Measurements from ENCODE around the gene FERMT3. TPM values are rescaled to one million over a fixed set of nuclear protein-coding genes. Genes with fewer than 3 reads are reported as not detected.

FERMT3 gene
- total RNA-seq, 1 donor from 2014 or later: 0.53 TPM

DNA sequence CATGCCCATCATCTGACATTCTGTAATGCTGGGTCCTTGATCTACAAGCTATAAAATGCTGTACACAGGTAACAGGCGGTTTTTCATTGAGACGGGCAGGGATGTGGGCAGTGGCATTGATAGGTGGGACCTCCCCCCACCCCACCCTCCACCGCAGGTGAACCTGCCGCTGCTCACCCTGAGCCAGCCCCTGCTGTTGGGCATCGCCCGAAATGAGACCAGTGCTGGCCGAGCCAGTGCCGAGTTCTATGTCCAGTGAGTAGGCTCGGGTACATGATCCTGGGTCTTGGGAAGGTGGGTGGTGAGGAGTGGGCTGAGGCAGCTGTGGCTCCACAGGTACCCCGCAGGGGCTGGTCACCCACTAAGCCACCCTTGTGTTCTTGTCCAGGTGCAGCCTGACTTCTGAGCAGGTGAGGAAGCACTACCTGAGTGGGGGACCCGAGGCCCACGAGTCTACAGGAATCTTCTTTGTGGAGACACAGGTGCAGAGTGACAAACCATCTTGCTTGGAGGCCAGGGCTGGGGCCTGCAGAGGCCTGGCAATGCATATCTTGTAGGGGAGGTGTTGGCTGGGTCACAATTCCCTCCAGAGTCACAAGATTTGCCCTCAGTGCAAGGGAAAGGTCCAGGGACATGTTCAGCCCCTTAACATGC is 22.7 kb downstream of the FERMT3 start:
- DNase-seq (ENCODE audit: low read depth): no peak
- Histone ChIP-seq H3K27me3 (ENCODE audit: control insufficient read depth, insufficient read depth, low read length) (no peaks in the 10 kb centered on the region), H3K36me3 (ENCODE audit: control insufficient read depth, insufficient read depth, low read length) (peaks cover 1% of the 10 kb centered on the region), H3K4me3 (ENCODE audit: low read depth, low read length) (no peak overlapping the region)
- TF ChIP-seq, protein P1, sequence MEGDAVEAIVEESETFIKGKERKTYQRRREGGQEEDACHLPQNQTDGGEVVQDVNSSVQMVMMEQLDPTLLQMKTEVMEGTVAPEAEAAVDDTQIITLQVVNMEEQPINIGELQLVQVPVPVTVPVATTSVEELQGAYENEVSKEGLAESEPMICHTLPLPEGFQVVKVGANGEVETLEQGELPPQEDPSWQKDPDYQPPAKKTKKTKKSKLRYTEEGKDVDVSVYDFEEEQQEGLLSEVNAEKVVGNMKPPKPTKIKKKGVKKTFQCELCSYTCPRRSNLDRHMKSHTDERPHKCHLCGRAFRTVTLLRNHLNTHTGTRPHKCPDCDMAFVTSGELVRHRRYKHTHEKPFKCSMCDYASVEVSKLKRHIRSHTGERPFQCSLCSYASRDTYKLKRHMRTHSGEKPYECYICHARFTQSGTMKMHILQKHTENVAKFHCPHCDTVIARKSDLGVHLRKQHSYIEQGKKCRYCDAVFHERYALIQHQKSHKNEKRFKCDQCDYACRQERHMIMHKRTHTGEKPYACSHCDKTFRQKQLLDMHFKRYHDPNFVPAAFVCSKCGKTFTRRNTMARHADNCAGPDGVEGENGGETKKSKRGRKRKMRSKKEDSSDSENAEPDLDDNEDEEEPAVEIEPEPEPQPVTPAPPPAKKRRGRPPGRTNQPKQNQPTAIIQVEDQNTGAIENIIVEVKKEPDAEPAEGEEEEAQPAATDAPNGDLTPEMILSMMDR (IDR thresholded peaks at IDR 0.05; ENCODE audit: insufficient read depth, low read length, severe bottlenecking): no peak
- FAIRE-seq: no peak

DNA sequence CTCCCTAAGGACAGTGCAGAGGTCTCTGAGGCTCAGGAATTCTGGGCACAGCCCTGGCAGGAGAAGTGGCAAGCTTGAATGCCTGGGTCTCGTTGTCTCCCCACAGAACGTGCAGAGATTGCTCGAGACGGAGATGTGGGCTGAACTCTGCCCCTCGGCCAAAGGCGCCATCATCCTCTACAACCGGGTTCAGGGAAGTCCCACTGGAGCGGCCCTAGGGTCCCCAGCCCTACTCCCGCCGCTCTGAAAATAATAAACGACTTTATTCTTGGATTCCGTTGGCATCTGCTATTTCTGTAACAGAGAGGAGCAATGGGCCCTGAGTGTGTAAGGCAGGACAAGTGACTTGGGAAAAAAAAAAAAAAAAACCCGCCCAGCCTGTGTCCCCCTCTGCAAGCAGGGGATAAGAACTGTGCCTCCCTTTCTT is 23.2 kb downstream of the FERMT3 start:
- H3K36me3 ChIP-seq (ENCODE audit: control insufficient read depth, insufficient read depth, low read length): no peaks in the 10 kb centered on the region
- no peaks in the 10 kb centered on the region for H3K27me3 ChIP-seq (ENCODE audit: control insufficient read depth, insufficient read depth, low read length)
- TF ChIP-seq, protein P1 (IDR thresholded peaks at IDR 0.05; ENCODE audit: insufficient read depth, low read length, severe bottlenecking): no peak
- H3K4me3 ChIP-seq (ENCODE audit: low read depth, low read length): peak overlapping the region; percentile 86
- DNase-seq (ENCODE audit: low read depth) (no peak), FAIRE-seq (no peak)

DNA sequence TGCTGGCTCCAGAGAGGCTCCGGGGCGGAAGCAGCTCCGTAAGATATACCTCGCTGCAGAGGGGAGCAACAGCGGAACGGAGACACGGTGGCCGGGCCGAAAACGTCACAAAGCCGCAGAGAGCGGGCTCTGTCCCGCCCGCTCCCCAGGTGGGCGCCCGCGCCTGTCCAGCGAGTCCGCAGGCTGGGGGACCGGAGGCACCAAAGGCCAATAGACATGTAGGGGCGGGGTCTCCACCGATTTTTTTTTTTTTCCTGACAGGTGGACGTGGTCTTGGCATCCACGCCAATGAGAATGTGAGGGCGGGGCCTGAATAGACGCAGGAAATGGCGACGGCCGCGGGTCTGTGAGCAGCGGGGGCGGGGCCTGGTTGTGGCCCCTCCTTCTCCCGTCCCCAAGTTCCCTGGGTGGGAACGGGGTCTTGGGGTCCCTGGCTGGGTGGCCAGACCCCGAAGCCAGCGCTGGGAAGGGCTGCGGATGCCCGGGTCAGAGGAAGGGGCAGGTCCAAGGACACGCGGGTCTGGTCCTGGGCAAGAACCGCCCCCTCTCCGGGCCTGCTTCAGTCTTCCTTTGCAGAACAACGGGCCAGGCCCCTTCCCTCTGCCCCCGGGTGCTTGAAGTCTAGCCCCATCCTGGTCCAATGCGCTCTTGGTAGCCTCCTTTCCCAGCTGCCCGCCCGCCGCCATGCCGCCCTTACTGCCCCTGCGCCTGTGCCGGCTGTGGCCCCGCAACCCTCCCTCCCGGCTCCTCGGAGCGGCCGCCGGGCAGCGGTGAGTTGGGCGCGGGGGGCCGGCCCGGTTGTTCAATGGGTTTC is 23.9 kb downstream of the FERMT3 start, which contains the start of gene DNAJC4:
Gene DNAJC4, plus strand, starts transcription at position 378 of the 814 bp plus-strand sequence. Its CDS starts 307 bp downstream, at position 685.
- peak within 1 kb of the TSS; percentile 86 for H3K4me3 ChIP-seq (ENCODE audit: low read depth, low read length)
- DNase-seq (ENCODE audit: low read depth): peak; percentile 81

DNA sequence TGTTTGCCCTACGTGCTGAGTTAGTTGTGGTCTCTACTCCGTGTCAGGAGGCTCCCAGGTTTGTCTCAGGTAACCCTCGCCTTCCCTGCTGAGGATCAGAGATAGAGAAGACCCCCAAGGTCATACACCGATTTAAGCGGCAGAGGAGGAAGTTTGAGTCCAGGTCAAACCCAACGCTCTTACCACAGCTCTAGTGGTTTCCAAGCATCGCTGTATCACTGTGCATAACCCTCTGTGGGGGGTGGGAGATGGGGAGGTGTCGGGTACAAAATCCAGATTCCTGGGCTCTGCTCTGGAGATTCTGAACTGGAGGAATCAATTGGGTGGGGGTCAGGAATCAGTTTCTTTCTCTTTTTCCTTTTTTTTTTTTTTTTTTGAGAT is 24.5 kb downstream of the FERMT3 start:
- TF ChIP-seq, protein P1 (IDR thresholded peaks at IDR 0.05; ENCODE audit: insufficient read depth, low read length, severe bottlenecking): no peak
- peak overlapping the region; percentile 86 for H3K4me3 ChIP-seq (ENCODE audit: low read depth, low read length)
- DNase-seq (ENCODE audit: low read depth) (no peak), FAIRE-seq (no peak)
- no peaks in the 10 kb centered on the region for H3K36me3 ChIP-seq (ENCODE audit: control insufficient read depth, insufficient read depth, low read length)
- H3K27me3 ChIP-seq (ENCODE audit: control insufficient read depth, insufficient read depth, low read length): no peaks in the 10 kb centered on the region

More for the DNA sequence above, 23.9 kb downstream of the FERMT3 start, which contains the start of gene DNAJC4:
- no peaks in the 10 kb centered on the region for H3K27me3 ChIP-seq (ENCODE audit: control insufficient read depth, insufficient read depth, low read length)
- no peaks in the 10 kb centered on the region for H3K36me3 ChIP-seq (ENCODE audit: control insufficient read depth, insufficient read depth, low read length)
- TF ChIP-seq, protein P1 (IDR thresholded peaks at IDR 0.05; ENCODE audit: insufficient read depth, low read length, severe bottlenecking): no peak
- FAIRE-seq: no peak

DNA sequence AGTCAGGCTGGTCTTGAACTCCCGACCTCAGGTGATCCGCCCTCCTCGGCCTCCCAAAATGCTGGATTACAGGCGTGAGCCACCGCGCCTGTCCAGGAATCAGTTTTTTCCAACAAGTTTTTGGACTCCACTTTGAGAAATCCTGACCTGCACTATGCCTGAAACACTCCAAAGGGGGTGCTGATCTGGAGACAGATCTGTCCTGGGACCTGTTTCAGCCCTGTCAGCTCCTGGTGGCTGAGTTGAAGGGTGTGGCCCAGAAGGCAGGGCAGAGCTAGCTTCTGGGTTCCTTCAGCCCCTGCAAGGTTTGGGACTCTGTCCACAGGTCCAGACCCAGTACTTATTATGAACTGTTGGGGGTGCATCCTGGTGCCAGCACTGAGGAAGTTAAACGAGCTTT is 25.0 kb downstream of the FERMT3 start:
- TF ChIP-seq, protein P1 (IDR thresholded peaks at IDR 0.05; ENCODE audit: insufficient read depth, low read length, severe bottlenecking): no peak
- FAIRE-seq (no peak), DNase-seq (ENCODE audit: low read depth) (no peak)
- no peaks in the 10 kb centered on the region for H3K36me3 ChIP-seq (ENCODE audit: control insufficient read depth, insufficient read depth, low read length)
- H3K27me3 ChIP-seq (ENCODE audit: control insufficient read depth, insufficient read depth, low read length): no peaks in the 10 kb centered on the region
- no peak overlapping the region for H3K4me3 ChIP-seq (ENCODE audit: low read depth, low read length)
